GM12874 (cell line): ENCODE measurements around the gene ZNRD2.

Experiments
- CTCF ChIP-seq: IDR thresholded peaks from 2 replicates; pipeline ENCODE4 v1.5.1; 2011; ENCODE audit warnings: low read depth, mild to moderate bottlenecking, control low read depth, low read length, moderate library complexity; ENCODE audit not compliant: insufficient read depth

ZNRD2 gene

GRCh38 chr11:65613091-65613928 is 43.0 kb downstream of the ZNRD2 start:
- no peak for TF ChIP-seq CTCF

GRCh38 chr11:65615229-65615949 is 45.1 kb downstream of the ZNRD2 start, which contains the start of gene PCNX3:
TSS of gene PCNX3 (plus strand) at chr11:65615776. CDS start at chr11:65616312, 536 bp downstream.
- no peak for TF ChIP-seq CTCF

- TF ChIP-seq CTCF, result no peak
These were observed 45.8 kb downstream of the ZNRD2 start for GRCh38 chr11:65615950-65616574.

- no peak for TF ChIP-seq CTCF
These were observed 46.3 kb downstream of the ZNRD2 start for GRCh38 chr11:65616575-65617001.

- no peak for TF ChIP-seq CTCF
These were observed 47.0 kb downstream of the ZNRD2 start for GRCh38 chr11:65617136-65617850.

- TF ChIP-seq CTCF, result no peak
These were observed 47.9 kb downstream of the ZNRD2 start for GRCh38 chr11:65617990-65618751.
